GM19193 (cell line): Measurements from ENCODE around the gene SS18.

Source experiments
- POLR2A ChIP-seq: IDR thresholded peaks from 4 replicates; pipeline ENCODE4 v1.6.1; 2011; ENCODE audit not compliant: insufficient read depth, insufficient read length; ENCODE audit errors: extremely low read depth

SS18 gene

GRCh38 chr18:25985707-25986394 is 104.6 kb downstream of the SS18 start:
- no peak for TF ChIP-seq POLR2A

GRCh38 chr18:25983730-25984129 is 106.7 kb downstream of the SS18 start:
- no peak for TF ChIP-seq POLR2A

- TF ChIP-seq POLR2A, result no peak
Measured at GRCh38 chr18:25982961-25983360, 107.5 kb downstream of the SS18 start.

- TF ChIP-seq POLR2A, result no peak
Measured at GRCh38 chr18:25982153-25982552, 108.3 kb downstream of the SS18 start.

GRCh38 chr18:25979369-25980040 is 110.9 kb downstream of the SS18 start:
- TF ChIP-seq POLR2A, result no peak

- TF ChIP-seq POLR2A, result no peak
Measured at GRCh38 chr18:25976554-25976953, 113.9 kb downstream of the SS18 start.

GRCh38 chr18:25974630-25975077 is 115.8 kb downstream of the SS18 start:
- no peak for TF ChIP-seq POLR2A
